GM12891 (cell line): ENCODE data around the gene RAB8B. TPM values are rescaled to one million over a fixed set of nuclear protein-coding genes. Genes with fewer than 3 reads are reported as not detected.

Experiments
- DNase-seq: peaks from one replicate; pipeline ENCODE4 v3.0.0; 2011; ENCODE audit warnings: low spot score; ENCODE audit not compliant: insufficient read length
- FAIRE-seq: peaks from 2 replicates; lab custom pipeline; 2011; peaks lifted over from hg19 to GRCh38; lab: Jason Lieb, UNC
- PAX5 ChIP-seq: IDR thresholded peaks from 2 replicates; pipeline ENCODE4 v1.6.1; 2011; ENCODE audit warnings: low read length, moderate library complexity, mild to moderate bottlenecking; ENCODE audit not compliant: insufficient read depth, severe bottlenecking
- POLR2A ChIP-seq: IDR thresholded peaks from 2 replicates; pipeline ENCODE4 v1.6.1; 2011; ENCODE audit warnings: low read depth, low read length, control low read depth
- POLR2AphosphoS5 ChIP-seq: IDR thresholded peaks from 2 replicates; pipeline ENCODE4 v1.6.1; 2011; ENCODE audit warnings: low read depth, low read length, control low read depth
- POU2F2 ChIP-seq: IDR thresholded peaks from 2 replicates; pipeline ENCODE4 v1.6.1; 2011; ENCODE audit warnings: low read depth, mild to moderate bottlenecking, control low read depth, low read length, moderate library complexity
- SPI1 ChIP-seq: IDR thresholded peaks from 2 replicates; pipeline ENCODE4 v1.6.1; 2011; ENCODE audit warnings: low read depth, low read length, control low read depth
- TAF1 ChIP-seq: IDR thresholded peaks from 2 replicates; pipeline ENCODE4 v1.6.1; 2011; ENCODE audit warnings: low read depth, low read length, control low read depth
- polyA plus RNA-seq: library from polyadenylated mRNA; unstranded; fragments of >200 nt; gene quantifications from one replicate; pipeline ENCODE4 v1.2.1, GENCODE V29; 2012; ENCODE audit warnings: low read depth, missing spikeins, inconsistent platforms; ENCODE audit not compliant: missing spikeins

Gene RAB8B
- polyA plus RNA-seq: 55.6 TPM

- FAIRE-seq (peak; percentile 81), DNase-seq (peak; percentile 64)
- peak; percentile 80 for TF ChIP-seq POLR2A
- TF ChIP-seq PAX5: no peak
- peak; percentile 76 for TF ChIP-seq POLR2AphosphoS5
- no peak for TF ChIP-seq SPI1
- 0 out of 2 replicates have a peak, but pooled peaks have one; percentile 53 for TF ChIP-seq TAF1
- TF ChIP-seq POU2F2: no peak
Observed at GRCh38 chr15:63188926-63189871, at the start of gene RAB8B. TSS of gene RAB8B (plus strand) at chr15:63189606. CDS start at chr15:63189625, 19 bp downstream.

GRCh38 chr15:63140936-63141335 lies 48.5 kb upstream of the RAB8B start:
- FAIRE-seq: no peak
- TF ChIP-seq POLR2AphosphoS5 (no peak), SPI1 (no peak), POU2F2 (no peak), POLR2A (no peak), PAX5 (no peak), TAF1 (no peak)

GRCh38 chr15:63145426-63145825 lies 44.0 kb upstream of the RAB8B start:
- TF ChIP-seq POU2F2 (no peak), SPI1 (no peak), POLR2AphosphoS5 (no peak), TAF1 (no peak), PAX5 (no peak), POLR2A (no peak)
- DNase-seq (no peak), FAIRE-seq (no peak)

More at GRCh38 chr15:63140936-63141335, 48.5 kb upstream of the RAB8B start:
- DNase-seq: no peak

- FAIRE-seq (no peak), DNase-seq (no peak)
- TF ChIP-seq POU2F2 (no peak), TAF1 (no peak), PAX5 (no peak), SPI1 (no peak), POLR2AphosphoS5 (no peak), POLR2A (no peak)
Observed at GRCh38 chr15:63146684-63147083, 42.7 kb upstream of the RAB8B start.

DNA sequence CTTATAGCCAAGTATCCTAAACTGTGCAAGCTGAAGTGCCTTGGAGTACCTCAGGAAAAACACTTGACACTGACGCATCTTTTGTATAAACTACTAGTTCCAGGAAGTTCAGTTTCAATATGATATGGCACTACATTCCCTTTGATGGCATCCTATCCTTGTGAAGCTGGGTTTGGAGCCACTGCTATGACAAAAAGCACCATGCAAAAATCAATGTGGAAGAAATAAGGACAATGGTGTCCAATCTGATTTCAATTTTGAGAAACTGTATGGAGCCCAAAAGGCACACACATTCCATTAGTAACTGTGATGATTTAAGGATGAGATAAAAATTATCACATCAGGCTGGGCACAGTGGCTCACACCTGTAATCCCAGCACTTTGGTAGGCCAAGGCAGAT lies 37.7 kb upstream of the RAB8B start:
- TF ChIP-seq POLR2AphosphoS5 (0 out of 2 replicates have a peak, but pooled peaks have one; percentile 21), POU2F2 (no peak)
- DNase-seq (no peak), FAIRE-seq (no peak)

- FAIRE-seq (no peak), DNase-seq (no peak)
- no peak for TF ChIP-seq SPI1
- TF ChIP-seq POU2F2: no peak
- no peak for TF ChIP-seq POLR2A
- no peak for TF ChIP-seq TAF1
Observed at GRCh38 chr15:63155486-63155885, 33.9 kb upstream of the RAB8B start.

GRCh38 chr15:63156086-63156710 lies 33.2 kb upstream of the RAB8B start:
- FAIRE-seq (no peak), DNase-seq (no peak)
- TF ChIP-seq PAX5: no peak
- TF ChIP-seq POLR2AphosphoS5: no peak
- no peak for TF ChIP-seq SPI1
- no peak for TF ChIP-seq POLR2A
- TF ChIP-seq POU2F2: no peak

DNA sequence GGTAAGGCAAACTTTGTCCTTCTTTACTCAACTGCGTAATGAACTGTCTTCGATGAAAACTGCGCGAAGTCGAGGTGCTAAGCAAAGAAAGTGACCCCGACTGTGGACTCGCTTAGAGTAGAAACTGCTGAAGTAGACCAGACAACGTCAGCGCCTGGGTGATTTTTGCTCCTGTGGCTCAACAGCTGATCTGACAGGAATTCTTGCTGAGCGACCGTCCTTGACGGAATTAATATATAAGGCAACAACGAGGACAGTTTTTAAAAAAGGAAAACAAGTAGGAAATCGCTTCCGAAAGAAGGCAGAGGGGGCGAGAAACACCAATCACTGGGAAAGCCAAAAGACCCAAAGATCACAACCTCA lies 32.7 kb upstream of the RAB8B start:
- DNase-seq (no peak), FAIRE-seq (no peak)
- TF ChIP-seq POLR2AphosphoS5 (no peak), PAX5 (no peak), TAF1 (no peak), POU2F2 (no peak), POLR2A (no peak), SPI1 (no peak)

GRCh38 chr15:63157118-63157843 lies 32.1 kb upstream of the RAB8B start, which contains the start of gene RPS27L:
TSS of gene RPS27L (minus strand) at chr15:63157477. CDS start at chr15:63157405, 72 bp downstream.
- DNase-seq (peak; percentile 77), FAIRE-seq (peak; percentile 97)
- no peak for TF ChIP-seq SPI1
- TF ChIP-seq TAF1: peak; percentile 97
- peak; percentile 97 for TF ChIP-seq POLR2AphosphoS5
- no peak for TF ChIP-seq PAX5
- TF ChIP-seq POU2F2: peak; percentile 80; the same call in 1 of the 2 replicates
- TF ChIP-seq POLR2A: peak; percentile 98
